Rectal smooth muscle tissue (tissue), 1 donor: ENCODE results near the gene PRPS2.
A peak's percentile ranks its signal among the peaks of the same experiment; 100 is the strongest.

ENCODE experiments used
- H3K27ac ChIP-seq: one replicate; pipeline ENCODE4 v1.7.0; 2013; ENCODE audit warnings: low read depth, low read length, inconsistent platforms
- H3K27me3 ChIP-seq: one replicate; pipeline ENCODE4 v1.7.0; 2013; ENCODE audit warnings: low read length; ENCODE audit not compliant: control insufficient read depth, insufficient read depth
- H3K36me3 ChIP-seq: one replicate; pipeline ENCODE4 v1.7.0; 2013; ENCODE audit warnings: low read length; ENCODE audit not compliant: control insufficient read depth, insufficient read depth
- H3K4me1 ChIP-seq: one replicate; pipeline ENCODE4 v1.7.0; 2013; ENCODE audit warnings: low read length; ENCODE audit not compliant: control insufficient read depth, insufficient read depth
- H3K4me3 ChIP-seq: one replicate; pipeline ENCODE4 v1.7.0; 2013; ENCODE audit warnings: low read length
- H3K9ac ChIP-seq: one replicate; pipeline ENCODE4 v1.7.0; 2013; ENCODE audit warnings: low read length

PRPS2 gene

GRCh38 chrX:12788645-12789044, 2.6 kb upstream of the PRPS2 start:
- H3K4me1 ChIP-seq, result peaks cover 6% of the 10 kb centered on the region
- H3K27me3 ChIP-seq, result no peaks in the 10 kb centered on the region
- H3K27ac ChIP-seq, result no peak overlapping the region
- H3K9ac ChIP-seq, result no peak overlapping the region
- H3K36me3 ChIP-seq, result no peaks in the 10 kb centered on the region
- no peak overlapping the region for H3K4me3 ChIP-seq

- H3K4me3 ChIP-seq, result no peak overlapping the region
- H3K27me3 ChIP-seq, result no peaks in the 10 kb centered on the region
- H3K4me1 ChIP-seq, result peaks cover 6% of the 10 kb centered on the region
- no peak overlapping the region for H3K27ac ChIP-seq
- H3K36me3 ChIP-seq, result no peaks in the 10 kb centered on the region
- no peak overlapping the region for H3K9ac ChIP-seq
Measured at GRCh38 chrX:12789976-12790375, 1.2 kb upstream of the PRPS2 start.

- Histone ChIP-seq H3K27me3 (no peaks in the 10 kb centered on the region), H3K9ac (no peak overlapping the region), H3K4me1 (peaks cover 6% of the 10 kb centered on the region), H3K36me3 (no peaks in the 10 kb centered on the region), H3K4me3 (peak overlapping the region; percentile 70), H3K27ac (no peak overlapping the region)
Measured at GRCh38 chrX:12790885-12791256, 341 bp upstream of the PRPS2 start.

GRCh38 chrX:12792711-12793110, 1.5 kb downstream of the PRPS2 start:
- Histone ChIP-seq H3K36me3 (no peaks in the 10 kb centered on the region), H3K9ac (no peak overlapping the region), H3K4me3 (no peak overlapping the region), H3K4me1 (peaks cover 6% of the 10 kb centered on the region), H3K27me3 (no peaks in the 10 kb centered on the region), H3K27ac (peak overlapping the region; percentile 55)

- Histone ChIP-seq H3K36me3 (no peaks in the 10 kb centered on the region), H3K27ac (peak overlapping the region; percentile 55), H3K27me3 (no peaks in the 10 kb centered on the region), H3K9ac (no peak overlapping the region), H3K4me3 (no peak overlapping the region), H3K4me1 (peaks cover 6% of the 10 kb centered on the region)
Measured at GRCh38 chrX:12794654-12795053, 3.4 kb downstream of the PRPS2 start.

- Histone ChIP-seq H3K27me3 (no peaks in the 10 kb centered on the region), H3K36me3 (no peaks in the 10 kb centered on the region), H3K9ac (no peak overlapping the region), H3K4me3 (no peak overlapping the region), H3K27ac (no peak overlapping the region), H3K4me1 (no peaks in the 10 kb centered on the region)
Measured at GRCh38 chrX:12798601-12799000, 7.4 kb downstream of the PRPS2 start.

GRCh38 chrX:12799118-12799517, 7.9 kb downstream of the PRPS2 start:
- Histone ChIP-seq H3K27ac (no peak overlapping the region), H3K4me1 (no peaks in the 10 kb centered on the region), H3K9ac (no peak overlapping the region), H3K36me3 (no peaks in the 10 kb centered on the region), H3K4me3 (no peak overlapping the region), H3K27me3 (no peaks in the 10 kb centered on the region)

GRCh38 chrX:12802741-12803140, 11.5 kb downstream of the PRPS2 start:
- no peaks in the 10 kb centered on the region for H3K36me3 ChIP-seq

GRCh38 chrX:12804655-12805054, 13.4 kb downstream of the PRPS2 start:
- H3K9ac ChIP-seq, result no peak overlapping the region
- no peak overlapping the region for H3K27ac ChIP-seq
- no peak overlapping the region for H3K4me3 ChIP-seq
- H3K27me3 ChIP-seq, result no peaks in the 10 kb centered on the region
- no peaks in the 10 kb centered on the region for H3K4me1 ChIP-seq
- no peaks in the 10 kb centered on the region for H3K36me3 ChIP-seq

More at GRCh38 chrX:12802741-12803140, 11.5 kb downstream of the PRPS2 start:
- H3K4me1 ChIP-seq, result no peaks in the 10 kb centered on the region
- H3K27ac ChIP-seq, result no peak overlapping the region
- H3K27me3 ChIP-seq, result no peaks in the 10 kb centered on the region
- H3K4me3 ChIP-seq, result no peak overlapping the region
- no peak overlapping the region for H3K9ac ChIP-seq

- Histone ChIP-seq H3K4me3 (no peak overlapping the region), H3K27ac (no peak overlapping the region), H3K36me3 (no peaks in the 10 kb centered on the region), H3K4me1 (no peaks in the 10 kb centered on the region), H3K9ac (no peak overlapping the region), H3K27me3 (no peaks in the 10 kb centered on the region)
Measured at GRCh38 chrX:12805333-12805732, 14.1 kb downstream of the PRPS2 start.

- no peaks in the 10 kb centered on the region for H3K27me3 ChIP-seq
- no peak overlapping the region for H3K4me3 ChIP-seq
- no peaks in the 10 kb centered on the region for H3K4me1 ChIP-seq
- H3K9ac ChIP-seq, result no peak overlapping the region
- no peak overlapping the region for H3K27ac ChIP-seq
- peaks cover 2% of the 10 kb centered on the region for H3K36me3 ChIP-seq
Measured at GRCh38 chrX:12811658-12812057, 20.4 kb downstream of the PRPS2 start.

- no peak overlapping the region for H3K9ac ChIP-seq
- H3K36me3 ChIP-seq, result peaks cover 2% of the 10 kb centered on the region
- no peaks in the 10 kb centered on the region for H3K4me1 ChIP-seq
- H3K4me3 ChIP-seq, result no peak overlapping the region
- no peak overlapping the region for H3K27ac ChIP-seq
- no peaks in the 10 kb centered on the region for H3K27me3 ChIP-seq
Measured at GRCh38 chrX:12814420-12814819, 23.2 kb downstream of the PRPS2 start.

- Histone ChIP-seq H3K36me3 (peaks cover 2% of the 10 kb centered on the region), H3K27ac (no peak overlapping the region), H3K27me3 (no peaks in the 10 kb centered on the region), H3K9ac (no peak overlapping the region), H3K4me3 (no peak overlapping the region), H3K4me1 (no peaks in the 10 kb centered on the region)
Measured at GRCh38 chrX:12817528-12817927, 26.3 kb downstream of the PRPS2 start.
